HG02610 (cell line): ENCODE data around the gene PROSER3.
"Not testable (repeated sequence)": the region's sequence is repeated elsewhere in the genome, so short reads cannot be mapped to it uniquely, and the experiment has no call there.

Source experiments
- ATAC-seq: cut with Tn5 transposase; IDR thresholded peaks from one replicate; pipeline ENCODE4 v1.9.1; 2021; ENCODE audit warnings: mild to moderate bottlenecking, moderate library complexity; ENCODE audit not compliant: unreplicated experiment

The PROSER3 gene

GRCh38 chr19:35722461-35722860 is 35.5 kb upstream of the PROSER3 start:
- ATAC-seq, result no peak

- no peak for ATAC-seq
Measured at GRCh38 chr19:35722897-35723296, 35.1 kb upstream of the PROSER3 start.

GRCh38 chr19:35723671-35724070 is 34.3 kb upstream of the PROSER3 start:
- ATAC-seq, result no peak

GRCh38 chr19:35724132-35724531 is 33.8 kb upstream of the PROSER3 start:
- ATAC-seq, result not testable (repeated sequence)

GRCh38 chr19:35724560-35724959 is 33.4 kb upstream of the PROSER3 start:
- ATAC-seq, result no peak

DNA sequence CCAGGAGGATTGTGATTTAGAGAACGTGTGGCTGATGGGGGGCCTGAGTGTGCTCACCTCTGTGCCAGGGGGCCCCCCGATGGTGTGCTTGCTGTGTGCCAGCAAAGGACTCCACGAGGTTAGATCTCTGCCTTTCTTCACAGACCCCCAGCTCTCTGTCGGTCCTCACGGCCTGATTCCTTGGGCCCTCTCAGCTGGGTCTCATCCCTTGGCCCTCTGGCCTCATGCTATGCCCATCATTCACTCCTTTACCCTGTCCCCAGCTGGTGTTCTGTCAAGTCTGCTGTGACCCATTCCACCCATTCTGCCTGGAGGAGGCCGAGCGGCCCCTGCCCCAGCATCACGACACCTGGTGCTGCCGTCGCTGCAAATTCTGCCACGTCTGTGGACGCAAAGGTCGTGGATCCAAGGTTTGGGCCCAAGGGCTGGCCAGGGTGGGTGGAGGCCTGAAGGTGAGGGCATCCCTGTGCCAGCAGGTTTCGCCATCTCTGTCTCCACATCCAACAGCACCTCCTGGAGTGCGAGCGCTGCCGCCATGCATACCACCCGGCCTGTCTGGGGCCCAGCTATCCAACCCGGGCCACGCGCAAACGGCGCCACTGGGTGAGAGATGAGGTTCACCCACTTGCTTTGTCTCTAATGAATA is 32.6 kb upstream of the PROSER3 start:
- no peak for ATAC-seq

- no peak for ATAC-seq
Measured at GRCh38 chr19:35727053-35727955, 30.7 kb upstream of the PROSER3 start.

DNA sequence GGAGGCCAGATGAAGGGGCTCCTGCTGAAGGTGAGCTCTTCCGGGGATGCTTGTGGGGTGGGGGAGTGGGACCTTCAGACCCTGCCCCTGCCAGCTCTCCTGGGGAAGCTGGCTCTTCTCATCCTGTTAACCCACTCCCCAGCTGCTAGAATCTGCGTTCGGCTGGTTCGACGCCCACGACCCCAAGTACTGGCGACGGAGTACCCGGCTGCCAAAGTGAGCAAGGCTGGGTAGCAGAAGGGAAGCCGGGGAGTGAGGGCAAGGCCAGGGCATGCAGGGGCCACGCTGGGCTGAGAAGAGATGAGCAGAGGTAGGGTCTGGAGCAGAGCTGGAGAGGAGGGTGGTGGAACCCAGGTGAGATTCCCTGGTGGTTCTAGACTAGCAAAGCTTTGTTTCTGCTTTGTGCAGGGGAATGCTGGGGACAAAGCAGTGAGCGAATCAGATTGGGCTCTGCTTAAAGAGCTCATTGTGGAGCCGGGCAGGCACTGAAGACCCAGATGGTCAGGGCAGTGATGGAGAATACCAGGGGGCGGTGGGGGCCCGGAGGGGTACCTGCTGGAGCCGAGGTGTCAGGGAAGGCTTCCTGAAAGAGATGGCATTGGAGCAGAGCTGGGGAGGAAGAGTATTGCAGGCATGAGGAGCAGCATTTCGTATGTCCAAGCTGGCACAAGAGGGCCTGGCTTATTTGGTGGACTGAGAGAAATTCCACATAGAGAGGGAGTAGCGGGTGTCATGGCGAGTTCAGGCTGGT is 29.8 kb upstream of the PROSER3 start:
- ATAC-seq, result no peak

GRCh38 chr19:35729021-35729420 is 29.0 kb upstream of the PROSER3 start:
- no peak for ATAC-seq

- no peak for ATAC-seq
Measured at GRCh38 chr19:35729763-35730162, 28.2 kb upstream of the PROSER3 start.

DNA sequence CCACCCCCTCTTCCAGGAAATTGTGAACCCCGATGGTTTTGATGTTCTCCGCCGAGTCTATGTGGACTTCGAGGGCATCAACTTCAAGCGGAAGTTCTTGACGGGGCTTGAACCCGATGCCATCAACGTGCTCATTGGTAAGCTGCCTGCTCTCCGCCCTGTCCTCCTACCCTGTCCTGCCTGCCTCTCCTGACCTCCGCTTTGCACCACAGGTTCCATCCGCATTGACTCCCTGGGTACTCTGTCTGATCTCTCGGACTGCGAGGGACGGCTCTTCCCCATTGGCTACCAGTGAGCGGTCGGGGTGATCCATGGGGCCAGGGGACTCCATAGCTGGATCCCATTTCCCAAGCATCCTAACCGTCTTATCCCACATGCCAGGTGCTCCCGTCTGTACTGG is 27.6 kb upstream of the PROSER3 start:
- no peak for ATAC-seq

GRCh38 chr19:35731353-35731752 is 26.6 kb upstream of the PROSER3 start:
- no peak for ATAC-seq

- no peak for ATAC-seq
Measured at GRCh38 chr19:35731779-35732405, 26.1 kb upstream of the PROSER3 start.

- ATAC-seq, result no peak
Measured at GRCh38 chr19:35732540-35733179, 25.3 kb upstream of the PROSER3 start.

GRCh38 chr19:35733180-35734125 is 24.5 kb upstream of the PROSER3 start:
- no peak for ATAC-seq

DNA sequence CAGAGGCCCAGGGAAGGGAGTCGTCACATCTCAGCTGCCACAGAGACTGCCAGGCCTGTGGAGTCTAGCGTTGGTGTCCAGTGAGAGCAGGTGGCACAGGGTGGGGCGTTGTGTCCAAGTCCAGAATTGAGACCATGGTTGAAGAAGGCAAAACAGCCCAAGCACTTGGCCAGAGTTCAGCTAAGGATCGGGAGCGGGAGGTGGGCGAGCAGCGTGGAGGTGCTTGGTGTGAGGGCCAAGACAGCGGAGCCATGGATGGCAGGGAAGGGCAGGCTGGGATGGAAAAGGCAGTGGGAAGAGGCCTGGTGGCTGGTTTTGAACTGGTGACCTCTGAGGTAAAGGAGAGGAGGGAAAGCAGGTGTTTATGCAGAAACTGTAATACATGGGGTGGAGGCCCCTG is 23.7 kb upstream of the PROSER3 start:
- no peak for ATAC-seq

- no peak for ATAC-seq
Measured at GRCh38 chr19:35734889-35735288, 23.1 kb upstream of the PROSER3 start.

GRCh38 chr19:35736913-35737886 is 20.8 kb upstream of the PROSER3 start:
- ATAC-seq, result no peak
